SH-SY5Y (cell line): ENCODE results near the gene LIMA1.

Experiments
- GATA2 ChIP-seq: IDR thresholded peaks from 2 replicates; pipeline ENCODE4 v1.6.1; 2011; ENCODE audit warnings: mild to moderate bottlenecking, low read depth, low read length
- GATA3 ChIP-seq: IDR thresholded peaks from 2 replicates; pipeline ENCODE4 v1.6.1; 2011; ENCODE audit warnings: low read depth, mild to moderate bottlenecking, low read length, moderate library complexity

DNA sequence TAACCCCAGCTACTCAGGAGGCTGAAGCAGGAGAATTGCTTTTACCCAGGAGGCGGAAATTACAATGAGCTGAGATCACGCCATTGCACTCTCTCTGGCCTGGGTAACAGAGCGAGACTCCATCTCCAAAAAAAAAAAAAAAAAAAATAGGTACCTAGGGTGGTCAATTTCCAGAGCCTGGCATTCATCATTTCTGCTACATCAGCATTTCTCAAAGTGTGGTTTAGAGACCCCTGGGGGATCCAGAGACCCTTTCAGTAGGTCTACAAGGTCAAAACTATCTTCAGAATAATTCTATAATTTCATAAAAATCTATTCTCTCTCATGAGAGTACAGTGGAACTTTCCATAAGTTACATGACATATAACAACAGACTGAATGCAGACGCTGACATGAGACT is 136.0 kb downstream of the LIMA1 start:
- no peak for TF ChIP-seq GATA2
- no peak for TF ChIP-seq GATA3
